GM18498 (cell line): ENCODE results near the gene APMAP.
A peak's percentile ranks its signal among the peaks of the same experiment; 100 is the strongest.

Experiments
- ATAC-seq: cut with Tn5 transposase; IDR thresholded peaks from one replicate; pipeline ENCODE4 v1.9.1; 2021; ENCODE audit warnings: mild to moderate bottlenecking, moderate library complexity; ENCODE audit not compliant: unreplicated experiment

APMAP gene, protein sequence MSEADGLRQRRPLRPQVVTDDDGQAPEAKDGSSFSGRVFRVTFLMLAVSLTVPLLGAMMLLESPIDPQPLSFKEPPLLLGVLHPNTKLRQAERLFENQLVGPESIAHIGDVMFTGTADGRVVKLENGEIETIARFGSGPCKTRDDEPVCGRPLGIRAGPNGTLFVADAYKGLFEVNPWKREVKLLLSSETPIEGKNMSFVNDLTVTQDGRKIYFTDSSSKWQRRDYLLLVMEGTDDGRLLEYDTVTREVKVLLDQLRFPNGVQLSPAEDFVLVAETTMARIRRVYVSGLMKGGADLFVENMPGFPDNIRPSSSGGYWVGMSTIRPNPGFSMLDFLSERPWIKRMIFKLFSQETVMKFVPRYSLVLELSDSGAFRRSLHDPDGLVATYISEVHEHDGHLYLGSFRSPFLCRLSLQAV

DNA sequence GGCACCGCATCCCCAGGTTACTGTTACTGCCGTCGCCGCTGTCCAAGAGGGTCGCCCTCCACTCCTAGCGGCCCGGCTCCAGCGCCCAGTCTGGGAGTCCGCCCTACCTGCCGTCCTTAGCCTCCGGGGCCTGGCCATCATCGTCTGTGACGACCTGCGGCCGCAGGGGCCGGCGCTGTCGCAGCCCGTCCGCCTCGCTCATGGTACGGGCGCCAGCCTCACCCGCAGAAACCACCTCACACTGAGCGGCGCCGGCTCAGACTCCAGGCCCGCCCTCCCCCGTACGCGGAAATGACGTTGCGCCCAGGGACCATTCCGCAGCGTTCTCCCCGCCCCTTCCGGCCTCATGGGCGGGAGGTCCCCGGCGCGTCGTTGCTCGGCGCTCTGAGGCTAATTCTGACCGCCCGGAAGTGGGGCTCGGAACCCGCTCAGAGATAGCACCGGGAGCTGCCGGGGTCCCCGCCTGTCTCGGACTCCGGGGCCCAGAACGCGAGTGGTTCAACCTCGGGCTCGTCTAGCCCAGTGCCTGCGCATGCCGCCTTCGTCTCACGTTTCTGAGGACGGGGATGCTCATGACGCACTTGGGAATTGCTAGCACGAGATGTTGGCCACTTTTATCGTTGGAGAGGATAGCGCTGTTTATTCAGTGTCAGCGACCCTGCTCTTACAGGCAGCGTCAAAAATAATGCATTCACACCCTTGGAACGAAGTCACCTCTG is at the start of gene APMAP:
Gene APMAP (minus strand): TSS at position 265 of the 719 bp plus-strand sequence. CDS start 63 bp downstream, at position 202.
- peak; percentile 98 for ATAC-seq

DNA sequence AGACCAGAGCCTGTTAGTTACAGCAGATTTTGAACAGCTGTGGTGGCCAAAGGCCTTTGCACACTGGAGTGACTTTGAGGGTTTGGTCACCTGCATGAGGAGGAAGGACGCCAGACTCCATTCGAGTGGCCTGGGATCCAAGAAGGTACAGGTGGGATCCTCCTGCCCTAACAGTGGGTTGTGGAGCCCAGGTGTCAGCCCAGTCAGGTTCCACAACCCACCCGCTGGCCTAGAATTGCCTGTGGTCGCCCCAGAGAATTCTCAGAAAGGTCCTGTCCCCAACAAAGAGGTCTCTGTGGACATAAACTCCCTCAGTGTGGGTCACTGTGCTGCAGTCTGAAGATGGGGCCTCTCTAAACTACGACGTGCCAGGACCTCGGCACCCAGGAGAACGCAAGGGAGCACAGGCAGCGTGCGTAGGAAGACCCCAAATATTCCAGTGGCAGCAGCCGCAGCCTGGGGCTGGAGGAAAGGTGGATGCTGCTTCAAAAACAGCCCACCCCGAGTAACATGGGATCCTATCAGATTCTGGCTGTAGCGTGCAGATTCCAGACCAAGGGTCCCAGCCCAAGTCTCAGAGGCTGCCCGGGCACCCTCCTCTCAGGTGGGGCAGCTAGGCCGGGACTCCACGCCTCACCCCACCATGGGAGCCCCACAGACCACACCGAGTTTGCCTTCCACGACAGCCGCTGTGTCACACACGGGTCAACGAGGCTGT is 49.4 kb upstream of the APMAP start:
- no peak for ATAC-seq

DNA sequence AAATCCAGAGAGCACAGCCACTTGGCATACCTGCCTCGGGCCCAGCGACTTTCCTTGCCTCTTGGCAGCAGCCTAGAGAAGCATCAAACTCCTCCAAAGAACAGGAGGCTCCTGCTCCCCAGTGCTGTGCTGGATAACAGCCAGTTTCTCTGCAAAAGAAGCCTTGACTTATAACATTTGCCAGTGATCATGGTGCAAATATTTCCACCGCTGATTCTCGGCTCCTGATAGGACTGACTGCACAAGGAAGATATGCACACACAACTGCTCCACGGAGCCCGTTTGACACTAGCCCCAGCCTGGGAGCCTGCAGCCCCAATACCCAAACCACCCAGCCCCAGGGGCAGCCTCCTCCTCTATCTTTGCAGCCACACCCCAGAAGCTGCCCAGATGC is 47.9 kb upstream of the APMAP start:
- no peak for ATAC-seq

DNA sequence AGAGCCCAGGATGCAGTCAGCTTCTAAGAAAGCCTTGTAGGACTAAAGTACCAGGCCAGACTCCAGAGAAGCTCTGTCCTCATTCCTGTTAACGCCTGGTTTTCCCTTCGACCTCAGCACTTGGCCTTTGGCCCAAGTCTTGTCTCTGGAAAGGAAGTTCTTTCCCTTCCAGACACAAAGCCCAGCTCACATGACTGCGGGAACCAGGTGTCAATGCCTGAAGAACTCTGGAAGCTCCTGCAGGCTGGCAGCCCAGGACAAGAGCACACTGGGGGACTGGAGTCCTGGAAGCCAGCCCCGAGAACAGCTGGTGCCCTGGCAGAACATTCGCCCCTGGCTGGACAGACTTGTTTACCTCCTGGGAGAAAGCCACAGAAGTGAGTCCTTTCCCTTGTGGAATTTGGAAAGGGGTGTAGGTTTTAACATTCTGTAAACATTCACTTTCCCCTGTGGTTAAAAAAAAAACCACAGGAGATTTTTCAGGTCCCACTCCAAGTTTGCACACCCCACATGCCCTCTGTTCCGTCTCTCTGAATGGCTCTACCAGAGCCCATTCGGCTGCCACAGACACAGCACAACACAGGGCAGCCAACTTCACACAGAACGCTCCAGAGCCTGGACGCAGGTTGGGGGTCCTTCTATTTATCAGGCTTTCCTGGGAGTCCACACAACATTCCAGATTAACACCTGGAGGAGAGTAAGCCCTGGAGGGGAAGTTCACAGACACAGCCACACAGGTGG is 47.3 kb upstream of the APMAP start:
- no peak for ATAC-seq

DNA sequence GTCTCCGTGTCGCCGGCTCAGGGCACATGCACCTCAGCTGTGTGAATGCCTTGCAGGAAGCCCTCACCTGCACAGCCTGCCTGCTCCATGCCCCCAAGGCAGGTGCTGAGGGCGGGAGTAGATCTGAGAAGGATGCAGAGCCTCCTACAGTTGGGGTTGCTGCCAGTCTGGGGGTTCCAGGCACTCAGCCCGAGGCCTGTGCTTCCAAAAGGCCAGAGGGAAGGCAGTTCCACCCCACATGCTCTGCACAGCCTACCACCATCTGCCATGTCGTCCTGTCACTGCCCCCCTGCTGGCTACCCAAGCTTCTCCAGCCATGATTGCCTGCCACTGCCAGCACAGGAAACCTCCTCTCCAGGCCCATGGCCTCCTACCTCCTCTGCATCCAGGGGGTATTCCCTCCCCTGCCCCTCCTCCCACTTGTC is 46.1 kb upstream of the APMAP start:
- ATAC-seq, result no peak

DNA sequence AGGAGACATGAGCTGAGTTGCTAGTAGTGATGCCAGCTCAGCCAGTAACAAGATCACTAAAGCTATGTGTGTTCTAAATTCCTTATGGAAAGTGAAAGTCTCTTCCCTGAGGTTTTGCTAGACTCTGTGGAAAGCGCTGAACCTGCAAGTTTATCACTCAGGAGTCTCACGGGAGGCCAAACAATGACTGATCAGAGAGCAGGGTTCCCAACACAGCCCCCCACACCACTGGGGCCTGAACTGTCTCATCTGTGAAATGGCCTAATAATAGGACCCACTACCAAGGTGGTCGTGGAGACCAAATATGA is 45.5 kb upstream of the APMAP start:
- no peak for ATAC-seq

DNA sequence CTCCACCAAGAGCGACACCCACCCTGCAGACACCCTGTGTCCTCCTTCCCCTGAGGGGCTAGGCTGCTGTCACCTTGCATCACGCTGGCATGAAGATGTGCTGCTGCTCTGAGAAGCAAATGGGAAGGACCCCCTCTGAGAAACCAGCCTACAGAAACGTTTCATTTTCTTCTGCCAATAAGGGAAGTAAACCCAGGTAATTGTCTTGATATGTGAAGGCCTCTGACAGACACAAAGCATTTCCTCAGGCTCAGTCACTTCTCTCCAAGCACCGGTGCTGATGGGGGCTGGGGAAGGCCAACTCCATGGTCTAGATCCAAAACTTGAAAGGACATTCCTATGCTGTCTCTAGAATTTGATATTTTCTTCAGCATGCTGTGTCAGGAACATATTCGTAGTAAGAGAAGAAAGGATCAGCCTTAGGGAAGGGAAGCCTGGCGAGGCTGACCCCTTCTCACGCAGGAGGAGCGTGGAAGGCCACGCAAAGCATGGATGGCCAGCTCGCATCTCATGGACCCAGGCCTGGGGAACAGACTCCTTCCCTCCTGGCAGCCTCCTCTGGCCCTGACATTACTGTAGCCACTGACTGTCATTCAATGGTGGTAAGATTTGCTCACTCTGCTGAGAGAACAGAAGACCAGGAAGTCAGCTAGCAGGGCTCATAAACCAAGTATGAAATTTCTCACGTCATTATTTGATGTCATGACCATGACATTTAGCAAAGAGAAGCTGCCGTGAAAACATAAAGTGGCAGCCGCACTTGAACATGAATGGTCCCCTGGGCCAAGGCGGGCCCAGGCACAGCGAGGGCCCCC is 44.9 kb upstream of the APMAP start:
- ATAC-seq, result no peak

DNA sequence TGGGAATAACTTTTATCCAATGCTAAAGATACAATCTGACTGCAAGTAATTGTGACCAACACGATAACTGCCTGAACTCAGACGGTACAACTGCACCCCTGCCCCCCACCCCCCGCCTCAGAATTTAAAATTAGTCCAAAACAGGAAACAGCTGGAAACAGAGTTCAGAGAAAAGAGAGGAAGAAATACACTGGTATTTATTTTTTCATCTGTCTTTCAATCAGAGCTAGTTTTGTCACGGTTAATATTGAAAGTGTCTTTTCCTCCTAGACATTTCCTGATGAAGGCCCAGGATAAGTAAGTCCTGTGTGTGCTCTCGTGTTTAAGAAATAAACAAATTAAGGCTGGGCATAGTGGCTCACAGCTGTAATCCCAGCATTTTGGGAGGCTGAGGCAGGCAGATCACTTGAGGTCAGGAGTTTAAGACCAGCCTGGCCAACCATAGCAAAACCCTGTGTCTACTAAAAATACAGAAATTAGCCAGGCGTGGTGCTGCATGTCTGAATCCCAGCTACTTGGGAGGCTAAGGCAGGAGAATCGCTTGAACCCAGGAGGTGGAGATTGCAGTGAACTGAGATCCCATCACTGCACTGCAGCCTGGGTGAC is 43.9 kb upstream of the APMAP start:
- peak; percentile 18 for ATAC-seq

DNA sequence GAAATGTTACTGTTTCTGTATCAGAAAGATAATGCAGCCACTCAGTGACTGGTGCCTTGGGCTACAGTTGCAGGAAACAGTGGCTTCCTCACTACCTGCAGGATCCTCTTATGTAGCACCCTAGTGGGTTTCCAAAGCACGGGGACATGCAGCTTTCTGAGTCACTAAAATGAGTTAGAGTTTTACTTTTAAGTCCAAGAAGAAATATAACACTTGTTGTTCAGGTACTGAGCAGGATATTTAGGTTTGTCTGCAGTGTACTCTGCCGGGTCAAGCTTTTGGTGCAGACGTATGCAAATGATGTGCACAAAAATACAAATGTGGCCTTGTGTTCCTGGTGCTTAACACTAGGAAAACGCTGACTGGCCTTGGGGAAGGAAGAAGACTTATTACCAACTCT is 43.4 kb upstream of the APMAP start:
- peak; percentile 41 for ATAC-seq

DNA sequence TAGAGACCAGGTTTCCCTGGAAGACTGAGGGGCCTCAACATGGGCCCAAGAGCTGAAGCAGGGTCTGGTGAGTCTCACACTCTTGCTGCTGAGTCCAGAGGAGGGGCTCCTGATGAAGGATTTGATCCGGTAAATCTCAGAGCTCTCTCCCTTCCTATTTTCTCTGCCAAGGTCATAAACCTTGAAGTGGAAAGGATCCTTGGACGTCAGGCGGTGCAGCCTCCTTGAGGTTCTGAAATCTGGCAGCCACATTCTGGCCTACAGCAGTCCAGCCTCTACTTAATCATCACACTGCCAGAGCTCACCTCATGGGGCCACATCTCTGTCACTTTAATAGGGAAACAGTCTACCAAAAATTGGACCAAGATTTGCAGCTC is 41.4 kb upstream of the APMAP start:
- ATAC-seq, result no peak

DNA sequence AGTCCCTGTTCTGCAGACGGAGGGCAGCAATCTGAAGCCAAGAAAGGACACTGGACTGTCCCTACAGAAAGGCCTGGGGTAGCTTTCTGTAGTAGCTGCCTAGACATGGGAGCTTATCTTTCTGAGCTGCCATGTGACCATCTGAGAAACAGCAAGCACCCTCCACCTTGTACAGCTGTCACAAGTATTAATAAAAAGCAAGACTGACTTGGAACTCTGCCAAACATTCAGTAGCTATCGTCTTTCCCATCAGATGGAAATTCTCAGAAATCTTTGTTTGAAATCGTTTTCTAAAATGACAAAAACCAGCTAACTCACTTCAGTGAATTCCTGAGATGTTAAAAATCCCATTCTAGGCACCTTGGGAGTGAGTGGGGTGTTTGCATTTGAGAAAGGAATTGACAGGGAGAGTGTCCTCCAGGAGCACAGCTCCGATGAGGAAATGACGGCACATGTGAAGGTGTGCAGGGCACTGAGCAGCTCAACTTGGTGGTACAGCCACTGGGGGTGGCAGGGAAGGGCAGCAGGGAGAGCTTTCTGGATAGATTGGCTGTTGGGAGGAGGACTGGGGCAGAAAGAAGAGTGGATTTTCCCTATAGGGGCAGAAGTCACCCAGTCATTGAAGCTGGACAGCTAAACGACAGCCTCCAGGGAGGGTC is 40.8 kb upstream of the APMAP start:
- ATAC-seq, result no peak

DNA sequence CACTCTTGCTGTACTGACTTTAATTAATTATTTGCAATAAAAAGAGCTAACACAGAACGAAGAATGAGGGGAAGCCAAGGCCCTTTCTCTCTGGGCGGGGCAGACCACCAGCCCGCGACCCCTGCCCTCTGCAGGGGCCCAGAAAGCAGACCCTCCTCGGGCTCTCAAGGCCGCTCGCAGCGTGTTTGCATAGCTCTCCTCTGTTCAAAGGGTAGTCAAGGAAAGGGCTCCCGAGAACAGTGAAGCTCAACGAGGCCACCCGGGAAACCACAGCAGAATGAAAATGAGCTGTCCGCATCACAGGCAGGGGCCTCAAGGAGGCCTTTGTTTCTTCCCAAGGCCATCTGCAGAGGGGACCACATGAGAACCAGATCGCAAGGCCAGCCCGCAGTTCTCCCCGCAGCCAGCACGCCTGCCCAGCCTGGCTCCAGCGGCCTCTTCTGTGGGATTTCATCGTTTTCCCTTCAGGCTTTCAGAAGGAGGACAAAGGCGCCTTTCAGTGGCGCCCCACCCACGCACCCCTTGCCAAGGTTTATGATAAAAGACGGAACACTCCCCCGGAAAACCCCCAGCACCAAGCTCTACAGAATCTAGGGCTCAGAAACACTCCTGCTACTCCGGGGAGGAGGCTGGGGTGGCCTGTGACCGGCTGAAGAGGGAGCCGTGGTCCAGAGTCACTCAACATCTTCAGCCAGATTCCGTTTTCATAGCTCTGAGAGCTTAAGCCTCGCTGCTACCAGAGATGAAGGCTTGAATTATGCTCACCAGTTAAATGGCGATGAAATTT is 40.1 kb upstream of the APMAP start:
- ATAC-seq, result no peak

DNA sequence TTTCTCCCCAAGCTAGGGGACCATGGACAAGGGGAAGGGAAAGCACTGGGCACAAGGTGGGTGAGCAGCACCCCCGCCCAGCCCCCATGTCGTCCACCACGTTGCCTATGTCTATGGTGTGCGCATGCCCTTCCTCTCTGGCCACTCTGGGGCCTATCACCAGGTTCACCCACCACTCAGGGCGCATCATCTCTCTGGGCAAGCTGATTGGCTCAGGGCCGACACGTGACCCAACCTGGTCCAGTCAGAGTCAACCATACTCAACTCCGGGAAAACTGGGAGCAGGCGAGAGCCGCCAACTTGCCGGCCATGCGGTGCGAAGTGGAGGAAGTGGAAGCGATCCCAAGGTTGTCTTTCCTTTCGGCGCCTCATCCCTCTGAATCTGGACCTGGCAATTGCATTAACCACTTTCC is 39.5 kb upstream of the APMAP start:
- no peak for ATAC-seq

DNA sequence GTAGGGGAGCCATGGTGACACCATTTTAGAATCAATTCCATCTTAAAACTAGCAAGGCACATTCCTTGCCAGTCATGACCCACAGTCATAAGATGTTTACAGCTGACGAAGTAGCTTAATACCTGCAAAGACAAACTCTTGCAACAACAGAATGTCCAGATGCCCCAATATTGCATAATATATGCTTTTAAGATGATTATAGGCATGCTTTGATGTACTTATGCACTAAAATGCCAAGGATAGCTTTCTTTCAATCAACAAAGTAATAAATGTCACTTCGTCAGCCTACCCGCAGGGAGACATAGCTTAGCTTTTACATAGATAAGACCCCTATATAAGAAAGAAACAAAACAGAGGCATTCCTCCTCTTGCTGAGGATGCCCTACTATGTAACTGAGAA is 38.7 kb upstream of the APMAP start:
- ATAC-seq, result no peak

DNA sequence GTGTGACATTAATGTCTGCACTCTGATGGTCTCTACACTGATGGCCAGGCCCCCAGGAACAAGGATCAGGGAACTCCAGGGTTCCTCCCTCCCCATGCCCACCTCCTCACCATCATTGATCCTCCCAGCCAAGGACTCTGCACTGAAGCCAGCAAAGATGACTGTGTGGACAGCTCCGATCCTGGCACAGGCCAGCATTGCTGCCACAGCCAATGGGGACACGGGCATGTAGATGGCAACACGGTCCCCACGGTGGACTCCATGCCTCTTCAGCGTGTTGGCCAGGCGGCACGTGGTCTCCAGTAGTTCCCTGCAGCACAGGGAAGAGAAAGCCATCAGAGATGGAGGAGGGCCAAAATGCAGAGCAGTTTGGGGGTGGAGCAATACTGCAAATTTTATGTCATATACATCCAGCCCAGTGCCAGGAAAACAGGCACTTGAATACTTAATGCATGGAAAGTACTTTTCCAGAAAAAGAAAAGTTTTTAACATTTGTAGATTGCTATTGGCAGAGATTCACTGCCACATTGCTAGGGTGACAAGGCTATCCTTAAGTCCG is 38.2 kb upstream of the APMAP start:
- ATAC-seq, result no peak

DNA sequence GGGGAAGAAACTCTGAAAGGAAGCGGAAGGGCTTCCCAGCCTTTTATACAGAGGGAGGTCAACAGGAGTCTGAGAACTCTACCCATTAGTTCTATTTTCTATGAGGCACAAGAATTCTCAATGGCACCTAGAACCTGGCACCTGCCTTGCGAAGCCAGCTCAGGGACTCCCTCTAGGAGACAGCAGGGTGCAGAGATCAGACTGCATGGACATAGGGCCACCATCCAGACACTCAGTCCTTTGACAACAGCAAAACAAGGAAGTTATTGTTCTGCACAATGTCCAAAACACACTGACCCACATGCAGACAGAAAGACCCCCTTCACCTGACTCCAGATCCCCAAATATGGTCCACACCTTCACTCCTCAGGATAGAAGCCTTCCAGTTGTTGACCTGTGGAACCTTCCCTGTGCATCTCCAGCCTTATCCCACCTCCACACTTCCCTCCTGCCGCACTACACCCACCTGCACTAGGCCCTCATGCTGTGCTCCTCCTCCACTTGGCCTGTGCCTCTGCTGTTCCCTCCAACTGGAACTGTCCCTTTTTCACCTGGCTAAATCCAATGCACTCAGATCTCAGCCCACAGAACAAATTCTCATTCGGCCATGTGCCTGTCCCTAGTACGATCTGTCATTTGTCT is 37.6 kb upstream of the APMAP start:
- ATAC-seq, result no peak

DNA sequence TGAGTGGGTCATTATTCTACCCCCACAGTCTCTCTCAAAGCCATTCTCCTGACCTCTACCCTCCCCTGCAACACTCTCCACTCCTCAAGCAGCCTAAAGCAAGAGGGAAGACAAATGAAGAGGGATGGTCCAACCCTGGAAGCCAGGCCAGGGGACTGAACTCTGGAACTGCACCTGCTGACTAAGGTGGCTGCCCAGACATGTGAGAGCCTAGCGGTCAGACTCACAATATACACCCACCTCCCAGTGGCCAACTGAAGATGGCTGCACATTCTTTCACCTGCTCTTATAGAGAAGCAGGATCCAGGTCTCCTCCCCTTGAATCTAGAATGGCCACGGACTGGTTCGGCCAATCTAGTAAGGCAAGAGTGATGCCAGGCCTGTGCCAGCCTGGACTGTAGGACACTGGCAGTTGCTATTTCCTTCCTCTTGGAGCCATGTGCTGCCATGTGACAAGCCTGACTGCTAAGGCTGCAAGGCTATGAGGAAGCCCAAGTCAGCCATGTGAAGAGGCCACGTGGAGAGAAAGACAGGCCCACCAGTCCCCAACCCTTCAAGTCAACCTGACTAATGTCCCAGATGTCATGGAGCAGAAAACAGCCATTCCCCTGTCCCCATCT is 33.5 kb upstream of the APMAP start:
- no peak for ATAC-seq
